Mucosa of stomach (tissue), 1 donor: ENCODE results near the gene GAGE12G.
"Not testable (repeated sequence)": the region's sequence is repeated elsewhere in the genome, so short reads cannot be mapped to it uniquely, and the experiment has no call there.

Experiments
- H3K27me3 ChIP-seq: one replicate; pipeline ENCODE4 v1.7.0; 2013; ENCODE audit warnings: mild to moderate bottlenecking, low read length; ENCODE audit not compliant: control insufficient read depth, insufficient read depth
- H3K36me3 ChIP-seq: one replicate; pipeline ENCODE4 v1.7.0; 2013; ENCODE audit warnings: low read length; ENCODE audit not compliant: control insufficient read depth, insufficient read depth
- H3K4me1 ChIP-seq: one replicate; pipeline ENCODE4 v1.7.0; 2013; ENCODE audit warnings: mild to moderate bottlenecking, low read length; ENCODE audit not compliant: control insufficient read depth, insufficient read depth
- H3K4me3 ChIP-seq: one replicate; pipeline ENCODE4 v1.7.0; 2013; ENCODE audit warnings: low read length
- H3K9ac ChIP-seq: one replicate; pipeline ENCODE4 v1.7.0; 2013; ENCODE audit warnings: mild to moderate bottlenecking, low read length, moderate library complexity
- H3K9me3 ChIP-seq: one replicate; pipeline ENCODE4 v1.7.0; 2013; ENCODE audit warnings: mild to moderate bottlenecking, low read length, moderate library complexity; ENCODE audit not compliant: control insufficient read depth
- donor health status: Pancreatic carcinoma.

Gene GAGE12G

GRCh38 chrX:49570100-49570499 lies at the start of gene GAGE12G:
GAGE12G (plus strand) TSS chrX:49570400; CDS start chrX:49571555, 1,155 bp downstream.
- not testable (repeated sequence) for H3K36me3 ChIP-seq, H3K27me3 ChIP-seq, H3K4me3 ChIP-seq, H3K4me1 ChIP-seq, H3K9ac ChIP-seq, H3K9me3 ChIP-seq

GRCh38 chrX:49531877-49532276 lies 38.3 kb upstream of the GAGE12G start, which contains the start of gene GAGE12C:
GAGE12C (plus strand) TSS chrX:49532177; CDS start chrX:49533332, 1,155 bp downstream.
- not testable (repeated sequence) for H3K4me3 ChIP-seq, H3K27me3 ChIP-seq, H3K9ac ChIP-seq, H3K36me3 ChIP-seq, H3K9me3 ChIP-seq, H3K4me1 ChIP-seq

GRCh38 chrX:49541433-49541832 lies 28.8 kb upstream of the GAGE12G start, which contains the start of gene GAGE12D:
GAGE12D (plus strand) TSS chrX:49541733; CDS start chrX:49542888, 1,155 bp downstream.
- H3K36me3 ChIP-seq, H3K4me1 ChIP-seq, H3K27me3 ChIP-seq, H3K9me3 ChIP-seq, H3K9ac ChIP-seq, H3K4me3 ChIP-seq: not testable (repeated sequence)

- H3K36me3 ChIP-seq, H3K4me1 ChIP-seq, H3K27me3 ChIP-seq, H3K9me3 ChIP-seq, H3K4me3 ChIP-seq, H3K9ac ChIP-seq: not testable (repeated sequence)
Measured at GRCh38 chrX:49550989-49551388, 19.2 kb upstream of the GAGE12G start, which contains the start of gene GAGE12E. GAGE12E (plus strand) TSS chrX:49551289; CDS start chrX:49552444, 1,155 bp downstream.

- H3K27me3 ChIP-seq, H3K36me3 ChIP-seq, H3K9ac ChIP-seq, H3K9me3 ChIP-seq, H3K4me3 ChIP-seq, H3K4me1 ChIP-seq: not testable (repeated sequence)
Measured at GRCh38 chrX:49560542-49560941, 9.7 kb upstream of the GAGE12G start, which contains the start of gene GAGE12F. GAGE12F (plus strand) TSS chrX:49560842; CDS start chrX:49561997, 1,155 bp downstream.

- not testable (repeated sequence) for H3K36me3 ChIP-seq, H3K9ac ChIP-seq, H3K9me3 ChIP-seq, H3K4me3 ChIP-seq, H3K4me1 ChIP-seq, H3K27me3 ChIP-seq
Measured at GRCh38 chrX:49568728-49569127, 1.5 kb upstream of the GAGE12G start.

- H3K9me3 ChIP-seq, H3K4me3 ChIP-seq, H3K9ac ChIP-seq, H3K36me3 ChIP-seq, H3K4me1 ChIP-seq, H3K27me3 ChIP-seq: not testable (repeated sequence)
Measured at GRCh38 chrX:49569152-49569551, 1.0 kb upstream of the GAGE12G start.

- H3K27me3 ChIP-seq, H3K36me3 ChIP-seq, H3K4me3 ChIP-seq, H3K9me3 ChIP-seq, H3K9ac ChIP-seq, H3K4me1 ChIP-seq: not testable (repeated sequence)
Measured at GRCh38 chrX:49579649-49580048, 9.4 kb downstream of the GAGE12G start, which contains the start of gene GAGE12H. GAGE12H (plus strand) TSS chrX:49579949; CDS start chrX:49581104, 1,155 bp downstream.

GRCh38 chrX:49589196-49589595 lies 19.0 kb downstream of the GAGE12G start, which contains the start of gene GAGE2A:
GAGE2A (plus strand) TSS chrX:49589496; CDS start chrX:49590651, 1,155 bp downstream.
- not testable (repeated sequence) for H3K27me3 ChIP-seq, H3K9me3 ChIP-seq, H3K9ac ChIP-seq, H3K4me3 ChIP-seq, H3K36me3 ChIP-seq, H3K4me1 ChIP-seq

- H3K9me3 ChIP-seq, H3K27me3 ChIP-seq, H3K36me3 ChIP-seq, H3K4me1 ChIP-seq, H3K4me3 ChIP-seq, H3K9ac ChIP-seq: not testable (repeated sequence)
Measured at GRCh38 chrX:49589769-49590478, 19.7 kb downstream of the GAGE12G start.

GRCh38 chrX:49590488-49590887 lies 20.3 kb downstream of the GAGE12G start:
- not testable (repeated sequence) for H3K4me1 ChIP-seq, H3K36me3 ChIP-seq, H3K9me3 ChIP-seq, H3K27me3 ChIP-seq, H3K9ac ChIP-seq, H3K4me3 ChIP-seq

GRCh38 chrX:49598720-49599119 lies 28.5 kb downstream of the GAGE12G start, which contains the start of gene GAGE1:
GAGE1 (plus strand) TSS chrX:49599020; CDS start chrX:49600175, 1,155 bp downstream.
- H3K27me3 ChIP-seq, H3K9me3 ChIP-seq, H3K4me1 ChIP-seq, H3K9ac ChIP-seq, H3K36me3 ChIP-seq, H3K4me3 ChIP-seq: not testable (repeated sequence)
